Measurements from ENCODE around the gene OPHN1. TPM values are rescaled to one million over a fixed set of nuclear protein-coding genes. Genes with fewer than 3 reads are reported as not detected.
"Not testable (repeated sequence)": the region's sequence is repeated elsewhere in the genome, so short reads cannot be mapped to it uniquely, and the experiment has no call there.

The OPHN1 gene
- total RNA-seq, 1 donor from 2014 or later, result 0.26 TPM

DNA sequence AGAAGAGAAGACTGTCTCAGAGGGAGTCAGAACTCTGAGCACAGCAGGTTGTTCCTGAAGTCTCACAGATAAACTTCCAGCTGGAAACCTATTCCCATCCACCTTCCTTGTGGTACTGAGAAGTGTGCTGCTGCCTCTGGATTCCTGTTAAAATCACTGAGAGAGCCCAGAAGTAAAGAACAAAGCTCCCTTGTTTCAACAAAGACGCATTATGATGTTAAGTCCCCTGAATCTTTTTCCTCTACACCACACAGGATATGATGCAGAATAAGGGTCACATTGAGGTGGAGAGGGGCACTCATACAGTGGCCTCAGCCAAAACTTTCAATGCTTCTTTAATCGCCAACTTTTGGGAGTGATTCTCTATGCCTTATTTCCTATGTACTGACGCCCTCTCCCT, 321.0 kb downstream of the OPHN1 start:
- Mint-ChIP-seq H3K4me3 (no peak overlapping the region), H3K4me1 (no peaks in the 10 kb centered on the region), H3K36me3 (ENCODE audit: low read depth) (no peaks in the 10 kb centered on the region), H3K27me3 (no peaks in the 10 kb centered on the region), H3K9me3 (no peaks in the 10 kb centered on the region), H3K27ac (no peak overlapping the region)
- DNase-seq, result no peak
- intact Hi-C loops (cut with micrococcal nuclease), result no loop called here

DNA sequence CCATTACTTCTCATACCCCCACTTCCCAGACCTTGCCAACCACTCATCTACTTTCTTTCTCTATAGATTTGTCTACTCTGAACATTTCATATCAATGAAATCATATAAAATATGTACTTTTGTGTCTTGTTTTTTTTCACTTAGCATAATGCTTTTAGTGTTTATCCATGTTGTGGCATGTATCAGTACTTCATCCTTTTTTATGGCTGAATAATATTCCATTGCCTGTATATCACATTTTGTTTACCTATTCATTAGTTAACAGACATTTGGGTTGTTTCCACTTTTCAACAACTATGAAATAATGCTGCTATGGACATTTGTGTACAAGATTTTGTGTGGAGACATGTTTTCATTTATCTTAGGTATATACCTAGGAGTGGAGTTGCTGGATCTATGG, 324.1 kb downstream of the OPHN1 start:
- H3K27me3 Mint-ChIP-seq, result no peaks in the 10 kb centered on the region
- intact Hi-C loops (cut with micrococcal nuclease), result no loop called here
- no peaks in the 10 kb centered on the region for H3K36me3 Mint-ChIP-seq (ENCODE audit: low read depth)
- H3K9me3 Mint-ChIP-seq, result no peaks in the 10 kb centered on the region
- no peak overlapping the region for H3K4me3 Mint-ChIP-seq
- H3K27ac Mint-ChIP-seq, result no peak overlapping the region
- H3K4me1 Mint-ChIP-seq, result no peaks in the 10 kb centered on the region
- no peak for DNase-seq

DNA sequence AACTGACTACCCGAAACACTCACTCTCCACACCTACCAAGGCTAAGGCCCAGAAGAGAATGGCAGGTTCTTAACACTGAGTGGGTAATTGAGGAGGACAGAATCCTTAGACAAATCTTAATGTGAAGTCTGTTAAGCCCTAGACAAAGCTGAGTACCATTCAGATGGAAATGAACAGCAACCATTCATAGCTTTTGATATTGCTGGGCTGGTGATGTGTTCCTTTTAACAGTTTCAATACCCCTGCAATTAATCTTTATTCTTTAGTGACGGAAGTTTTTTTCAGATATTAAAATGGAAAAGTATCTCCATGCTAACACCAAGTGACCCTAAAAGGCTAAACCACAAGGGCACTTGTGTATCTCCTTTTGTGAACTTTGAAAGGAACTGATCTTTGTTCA, 334.9 kb downstream of the OPHN1 start:
- no peak overlapping the region for H3K27ac Mint-ChIP-seq

DNA sequence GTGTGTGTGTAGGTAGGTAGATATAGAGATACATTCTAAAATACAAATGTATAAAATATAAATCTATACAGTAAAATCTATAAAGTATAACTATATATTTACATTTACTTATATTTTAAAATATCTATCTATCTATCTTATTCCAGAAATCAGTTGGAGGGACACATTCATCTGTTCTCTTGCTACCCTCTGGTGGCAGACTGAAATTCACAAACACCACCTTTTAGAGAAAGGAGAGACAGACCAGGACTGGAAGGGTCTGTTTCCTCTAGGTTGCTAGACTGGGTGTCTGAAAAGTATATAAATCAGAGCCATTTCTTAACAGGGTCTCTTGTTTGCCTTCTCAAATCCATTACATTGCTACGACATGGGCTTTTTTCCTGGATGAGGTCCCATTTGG, 343.0 kb downstream of the OPHN1 start:
- DNase-seq, result no peak
- intact Hi-C loops (cut with micrococcal nuclease), result no loop called here
- Mint-ChIP-seq H3K27me3 (no peaks in the 10 kb centered on the region), H3K4me1 (no peaks in the 10 kb centered on the region), H3K4me3 (no peak overlapping the region), H3K36me3 (ENCODE audit: low read depth) (no peaks in the 10 kb centered on the region), H3K27ac (no peak overlapping the region), H3K9me3 (no peaks in the 10 kb centered on the region)

More for the DNA sequence above, 334.9 kb downstream of the OPHN1 start:
- DNase-seq, result no peak
- intact Hi-C loops (cut with micrococcal nuclease), result no loop called here
- no peaks in the 10 kb centered on the region for H3K4me1 Mint-ChIP-seq
- no peaks in the 10 kb centered on the region for H3K9me3 Mint-ChIP-seq
- H3K27me3 Mint-ChIP-seq, result no peaks in the 10 kb centered on the region
- H3K4me3 Mint-ChIP-seq, result no peak overlapping the region
- H3K36me3 Mint-ChIP-seq (ENCODE audit: low read depth), result no peaks in the 10 kb centered on the region

DNA sequence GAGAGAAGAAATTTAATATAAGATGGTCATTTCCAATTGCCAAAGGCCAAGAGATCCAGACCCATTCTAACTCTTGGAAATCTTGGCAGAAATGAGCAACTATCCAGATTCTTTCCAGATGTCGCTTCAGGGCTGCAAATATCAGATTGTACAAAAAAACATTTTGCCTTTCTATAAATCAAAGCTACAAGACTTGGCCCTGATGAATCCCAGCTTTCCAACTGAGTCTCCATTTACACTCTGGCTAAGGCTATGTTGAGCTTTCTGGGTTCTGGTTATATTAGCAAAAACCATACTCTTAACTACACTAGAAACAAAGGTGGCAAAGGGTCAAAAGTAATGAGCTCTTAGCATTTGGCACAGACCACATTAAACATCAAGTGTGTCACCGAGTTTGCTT, 345.8 kb downstream of the OPHN1 start:
- Mint-ChIP-seq H3K9me3 (no peaks in the 10 kb centered on the region), H3K36me3 (ENCODE audit: low read depth) (no peaks in the 10 kb centered on the region), H3K4me3 (no peak overlapping the region), H3K27me3 (no peaks in the 10 kb centered on the region), H3K27ac (no peak overlapping the region), H3K4me1 (no peaks in the 10 kb centered on the region)
- no peak for DNase-seq
- intact Hi-C loops (cut with micrococcal nuclease), result no loop called here

DNA sequence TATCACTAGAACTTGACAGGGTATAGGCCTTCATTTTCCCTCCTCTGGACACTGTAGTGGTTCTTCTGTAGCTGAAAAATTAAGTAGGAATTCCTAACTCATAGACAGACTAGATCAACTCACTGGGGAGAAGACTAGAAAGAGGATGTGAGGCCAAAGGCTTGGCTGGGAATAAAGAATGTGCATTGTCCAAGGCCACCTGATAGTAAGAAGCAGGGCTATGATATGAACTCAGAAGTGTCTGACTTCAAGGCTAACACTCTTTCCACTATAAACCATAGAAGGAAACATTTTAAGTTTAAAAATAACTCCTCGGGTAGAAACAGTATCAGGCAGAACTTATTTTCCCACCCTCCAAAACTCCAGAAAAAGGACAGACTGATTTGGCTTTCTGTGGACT, 346.6 kb downstream of the OPHN1 start:
- no peaks in the 10 kb centered on the region for H3K9me3 Mint-ChIP-seq
- no peaks in the 10 kb centered on the region for H3K4me1 Mint-ChIP-seq
- H3K36me3 Mint-ChIP-seq (ENCODE audit: low read depth), result no peaks in the 10 kb centered on the region
- no peak for DNase-seq
- no peak overlapping the region for H3K27ac Mint-ChIP-seq
- H3K4me3 Mint-ChIP-seq, result no peak overlapping the region
- H3K27me3 Mint-ChIP-seq, result no peaks in the 10 kb centered on the region
- intact Hi-C loops (cut with micrococcal nuclease), result no loop called here

DNA sequence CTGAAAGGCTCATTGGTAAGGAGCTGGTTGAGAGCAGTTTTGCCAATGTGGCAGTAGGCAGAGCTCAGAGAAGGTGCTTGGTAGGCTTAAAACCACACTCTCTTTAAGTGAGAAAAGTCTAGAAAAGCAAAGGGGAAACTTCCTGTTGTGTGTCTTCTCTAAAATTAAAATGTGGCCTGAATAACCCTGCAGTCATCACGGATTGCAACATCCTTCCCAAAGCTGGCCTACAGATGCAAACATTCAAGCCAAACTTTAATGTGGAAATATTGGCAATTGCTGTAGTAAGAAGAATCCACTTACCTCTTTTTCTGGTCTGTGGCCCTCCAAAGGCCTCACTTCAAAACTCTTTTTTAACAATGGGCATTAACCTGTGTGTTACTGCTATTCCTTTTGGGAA, 348.5 kb downstream of the OPHN1 start:
- Mint-ChIP-seq H3K9me3 (no peaks in the 10 kb centered on the region), H3K4me1 (no peaks in the 10 kb centered on the region), H3K36me3 (ENCODE audit: low read depth) (no peaks in the 10 kb centered on the region), H3K27ac (no peak overlapping the region), H3K4me3 (no peak overlapping the region), H3K27me3 (no peaks in the 10 kb centered on the region)
- intact Hi-C loops (cut with micrococcal nuclease), result no loop called here
- DNase-seq, result no peak

DNA sequence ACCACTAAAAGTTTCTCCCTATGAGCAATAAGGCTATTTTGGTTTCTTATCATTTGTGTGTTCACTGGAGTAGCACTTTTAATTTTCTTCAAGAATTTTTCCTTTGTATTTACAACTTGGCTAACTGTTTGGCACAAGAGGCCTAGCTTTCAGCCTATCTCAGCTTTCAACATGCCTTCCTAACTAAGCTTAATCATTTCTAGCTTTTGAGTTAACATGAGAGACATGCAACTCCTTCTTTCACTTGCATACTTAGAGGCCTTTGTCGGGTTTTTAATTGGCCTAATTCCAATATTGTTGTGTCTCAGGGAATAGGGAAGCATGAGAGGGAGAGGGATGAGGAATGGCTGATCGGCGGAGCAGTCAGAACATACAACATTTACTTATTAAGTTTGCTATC, 349.8 kb downstream of the OPHN1 start:
- intact Hi-C loops (cut with micrococcal nuclease), result no loop called here
- DNase-seq, result no peak
- Mint-ChIP-seq H3K9me3 (no peaks in the 10 kb centered on the region), H3K27ac (no peak overlapping the region), H3K4me1 (no peaks in the 10 kb centered on the region), H3K27me3 (no peaks in the 10 kb centered on the region), H3K4me3 (no peak overlapping the region), H3K36me3 (ENCODE audit: low read depth) (no peaks in the 10 kb centered on the region)

DNA sequence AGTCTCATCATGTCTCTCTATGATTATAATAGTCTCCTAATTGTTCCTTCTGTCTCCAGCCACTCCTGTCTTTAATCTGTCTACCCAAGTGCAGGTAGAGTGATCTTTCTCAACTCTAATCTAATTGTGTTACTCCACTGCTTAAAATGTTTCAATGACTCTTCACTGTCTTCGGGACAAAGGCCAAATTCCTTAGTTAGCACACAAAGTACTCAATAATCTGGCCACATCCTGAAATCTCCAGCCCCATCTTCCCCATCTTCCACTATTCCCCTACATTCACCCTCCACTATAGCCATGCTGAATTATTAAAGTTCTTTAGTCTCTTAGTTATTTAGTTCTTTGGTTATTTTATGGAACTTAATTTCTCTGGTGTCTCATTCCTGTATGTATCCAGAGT, 353.3 kb downstream of the OPHN1 start:
- no peaks in the 10 kb centered on the region for H3K27me3 Mint-ChIP-seq
- no peaks in the 10 kb centered on the region for H3K36me3 Mint-ChIP-seq (ENCODE audit: low read depth)
- H3K9me3 Mint-ChIP-seq, result no peaks in the 10 kb centered on the region
- H3K27ac Mint-ChIP-seq, result no peak overlapping the region
- no peak for DNase-seq
- H3K4me1 Mint-ChIP-seq, result no peaks in the 10 kb centered on the region
- intact Hi-C loops (cut with micrococcal nuclease), result no loop called here
- H3K4me3 Mint-ChIP-seq, result no peak overlapping the region

DNA sequence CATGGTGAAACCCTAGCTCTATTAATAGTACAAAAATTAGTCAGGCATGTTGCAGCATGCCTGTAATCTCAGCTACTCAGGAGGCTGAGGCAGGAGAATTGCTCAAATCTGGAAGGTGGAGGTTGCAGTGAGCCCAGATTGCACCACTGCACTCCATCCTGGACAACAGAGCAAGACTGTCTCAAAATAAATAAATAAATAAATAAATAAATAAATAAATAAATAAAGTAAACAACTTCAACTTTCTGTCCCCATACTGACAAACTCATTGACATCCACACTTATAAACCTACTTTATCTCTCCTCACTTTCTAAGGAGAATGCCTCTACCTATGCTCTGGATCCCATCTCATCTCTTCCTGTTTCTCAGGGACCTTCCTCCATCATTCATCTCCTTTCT, 354.5 kb downstream of the OPHN1 start:
- H3K27me3 Mint-ChIP-seq; intact Hi-C loops (cut with micrococcal nuclease); DNase-seq; H3K4me3 Mint-ChIP-seq; H3K36me3 Mint-ChIP-seq (ENCODE audit: low read depth); H3K4me1 Mint-ChIP-seq; H3K9me3 Mint-ChIP-seq; H3K27ac Mint-ChIP-seq: not testable (repeated sequence)

DNA sequence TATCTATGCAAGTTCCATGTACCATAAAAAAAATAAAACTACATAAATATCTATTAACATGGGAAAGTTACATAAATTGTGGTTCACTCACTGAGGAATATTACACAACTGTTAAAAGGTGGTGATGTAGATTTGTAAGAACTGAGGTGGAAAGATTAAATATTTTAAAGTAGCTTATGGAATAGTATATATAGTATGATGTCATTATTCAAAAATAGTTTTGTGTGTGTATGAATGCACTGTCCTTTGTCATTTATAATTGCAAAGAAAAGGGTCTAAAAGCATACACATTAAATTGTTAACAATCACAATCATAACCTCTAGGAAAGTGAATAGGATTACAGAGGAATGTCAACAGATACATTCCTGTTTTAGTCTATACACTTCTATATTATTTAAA, 355.9 kb downstream of the OPHN1 start:
- Mint-ChIP-seq H3K9me3 (no peaks in the 10 kb centered on the region), H3K36me3 (ENCODE audit: low read depth) (no peaks in the 10 kb centered on the region), H3K27me3 (no peaks in the 10 kb centered on the region), H3K4me1 (no peaks in the 10 kb centered on the region), H3K4me3 (no peak overlapping the region), H3K27ac (no peak overlapping the region)
- intact Hi-C loops (cut with micrococcal nuclease), result no loop called here
- no peak for DNase-seq

DNA sequence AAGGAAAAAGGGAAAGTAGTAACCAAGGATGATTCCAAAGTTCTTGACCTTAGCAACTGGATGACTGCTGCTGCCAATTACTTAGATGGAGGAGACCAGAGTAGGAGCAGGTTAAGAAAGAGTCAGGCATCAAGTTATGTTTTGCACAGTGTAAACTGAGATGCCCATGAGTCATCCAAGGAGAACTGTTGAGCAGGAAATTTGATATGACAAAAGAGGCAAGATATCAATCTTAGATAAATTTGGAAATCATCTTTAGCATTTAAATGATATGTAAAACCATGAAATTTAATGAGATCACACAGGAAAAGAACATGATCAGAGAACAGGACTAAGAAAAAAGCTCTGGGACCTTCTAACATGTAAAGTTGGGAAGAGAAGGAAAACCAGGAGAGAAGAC, 361.3 kb downstream of the OPHN1 start:
- no peak overlapping the region for H3K4me3 Mint-ChIP-seq
- H3K4me1 Mint-ChIP-seq, result no peaks in the 10 kb centered on the region
- H3K36me3 Mint-ChIP-seq (ENCODE audit: low read depth), result no peaks in the 10 kb centered on the region
- DNase-seq, result no peak
- intact Hi-C loops (cut with micrococcal nuclease), result no loop called here
- no peak overlapping the region for H3K27ac Mint-ChIP-seq
- H3K9me3 Mint-ChIP-seq, result no peaks in the 10 kb centered on the region
- no peaks in the 10 kb centered on the region for H3K27me3 Mint-ChIP-seq

DNA sequence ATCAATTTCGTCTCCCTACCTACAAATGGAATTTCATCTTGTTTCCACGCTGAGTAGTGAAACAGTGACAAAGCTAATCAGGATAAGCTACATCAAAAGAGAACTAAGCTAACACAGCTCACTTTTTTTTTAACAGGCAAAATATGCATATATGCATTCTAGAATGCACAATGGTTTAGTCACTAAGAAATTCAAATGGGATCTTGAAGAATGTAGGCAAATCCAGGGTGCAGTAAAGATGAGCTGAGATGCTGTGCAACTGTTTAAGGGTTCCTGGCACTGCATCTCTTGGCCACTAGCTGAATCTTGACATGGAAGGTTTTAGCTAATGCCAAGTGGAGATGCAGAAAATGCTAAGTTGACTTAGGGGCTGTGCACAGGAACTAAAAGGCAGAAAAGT, 363.2 kb downstream of the OPHN1 start:
- H3K9me3 Mint-ChIP-seq; H3K36me3 Mint-ChIP-seq (ENCODE audit: low read depth); DNase-seq; H3K27me3 Mint-ChIP-seq; H3K27ac Mint-ChIP-seq; H3K4me1 Mint-ChIP-seq; intact Hi-C loops (cut with micrococcal nuclease); H3K4me3 Mint-ChIP-seq: not testable (repeated sequence)

DNA sequence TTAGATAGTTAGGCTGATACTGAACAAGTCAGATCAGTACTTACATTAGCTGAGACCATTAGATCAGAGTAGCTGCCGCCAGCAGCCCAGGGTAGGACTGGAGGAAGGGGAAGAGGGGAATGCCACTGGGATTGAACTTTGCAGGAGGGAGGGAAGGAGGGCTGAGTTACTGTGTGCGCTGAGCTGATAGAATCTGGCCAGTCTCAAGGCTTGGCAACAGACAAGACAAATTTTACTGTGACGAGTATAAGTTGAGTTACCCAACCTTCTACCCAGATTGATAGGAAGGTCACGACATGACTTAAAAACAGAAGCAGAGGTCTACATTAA, 372.1 kb downstream of the OPHN1 start:
- Mint-ChIP-seq H3K4me3 (no peak overlapping the region), H3K9me3 (no peaks in the 10 kb centered on the region), H3K27ac (no peak overlapping the region), H3K27me3 (no peaks in the 10 kb centered on the region), H3K36me3 (ENCODE audit: low read depth) (no peaks in the 10 kb centered on the region), H3K4me1 (no peaks in the 10 kb centered on the region)
- intact Hi-C loops (cut with micrococcal nuclease), result no loop called here
- DNase-seq, result no peak

DNA sequence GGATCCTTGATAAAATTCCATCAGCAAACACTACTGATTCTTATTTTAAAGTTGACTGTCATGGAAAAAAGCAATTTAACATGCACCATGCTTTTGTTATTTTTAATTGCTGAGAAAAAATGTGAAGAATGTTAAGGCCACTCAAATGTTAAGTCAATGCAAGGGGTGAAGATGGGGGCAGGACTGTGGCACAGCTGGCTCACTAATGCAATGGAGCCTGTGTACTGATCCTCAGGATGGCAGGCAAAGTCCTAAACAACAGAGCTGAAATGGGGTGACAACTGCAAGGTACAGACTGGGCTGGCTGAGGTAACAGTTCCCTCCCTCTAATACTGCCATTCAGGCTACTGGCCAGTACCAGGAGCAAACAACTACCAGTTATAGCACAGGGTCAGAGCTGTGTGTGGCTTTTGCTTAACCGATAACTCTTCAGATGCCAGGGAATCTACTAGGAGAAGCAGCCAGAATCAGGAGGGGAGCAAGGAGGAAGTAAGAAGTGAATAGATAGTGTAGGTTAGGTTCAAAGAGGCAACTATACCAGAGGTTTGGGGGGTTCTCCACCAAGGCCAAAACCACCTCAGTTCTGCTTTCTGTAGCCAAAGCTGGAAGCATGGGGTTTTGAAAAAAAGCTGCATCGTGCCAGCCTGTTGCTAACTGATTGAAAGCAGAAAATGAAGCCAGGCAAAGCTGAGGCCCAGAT, 372.6 kb downstream of the OPHN1 start:
- H3K9me3 Mint-ChIP-seq, result no peaks in the 10 kb centered on the region
- no peaks in the 10 kb centered on the region for H3K27me3 Mint-ChIP-seq
- H3K36me3 Mint-ChIP-seq (ENCODE audit: low read depth), result no peaks in the 10 kb centered on the region
- intact Hi-C loops (cut with micrococcal nuclease), result no loop called here
- H3K27ac Mint-ChIP-seq, result no peak overlapping the region
- DNase-seq, result no peak
- H3K4me3 Mint-ChIP-seq, result no peak overlapping the region
- H3K4me1 Mint-ChIP-seq, result no peaks in the 10 kb centered on the region
